Fibroblast of pulmonary artery (primary cell): Measurements from ENCODE around the gene KCTD6.

Experiments
- DNase-seq: peaks from one replicate; pipeline ENCODE4 v3.0.0-alpha.2; 2010; ENCODE audit warnings: low read depth
- H3K4me3 ChIP-seq: replicated peaks from 2 replicates; pipeline ENCODE4 v1.5.1; 2011; ENCODE audit warnings: low read depth, mild to moderate bottlenecking, control low read depth, low read length, moderate library complexity
- CTCF ChIP-seq: IDR thresholded peaks from 2 replicates; pipeline ENCODE4 v1.5.1; 2011; ENCODE audit warnings: mild to moderate bottlenecking, control low read depth, low read length, inconsistent platforms; ENCODE audit errors: missing control alignments

KCTD6 gene

GRCh38 chr3:58531956-58532355 lies 40.1 kb downstream of the KCTD6 start:
- no peak for DNase-seq
- H3K4me3 ChIP-seq = no peak overlapping the region
- TF ChIP-seq CTCF = no peak

GRCh38 chr3:58532794-58533220 lies 40.9 kb downstream of the KCTD6 start:
- TF ChIP-seq CTCF = peak; percentile 95
- peak; percentile 75 for DNase-seq
- H3K4me3 ChIP-seq = no peak overlapping the region

- no peak for DNase-seq
- H3K4me3 ChIP-seq = no peak overlapping the region
- TF ChIP-seq CTCF = no peak
Measured at GRCh38 chr3:58534592-58535494, 42.9 kb downstream of the KCTD6 start.

GRCh38 chr3:58535531-58536500 lies 43.9 kb downstream of the KCTD6 start:
- TF ChIP-seq CTCF = no peak
- no peak overlapping the region for H3K4me3 ChIP-seq
- DNase-seq = peak; percentile 31

- no peak for TF ChIP-seq CTCF
- H3K4me3 ChIP-seq = peak within 1 kb of the TSS; percentile 49
- DNase-seq = peak; percentile 84
Measured at GRCh38 chr3:58536501-58537411, 44.9 kb downstream of the KCTD6 start, which contains the start of gene ACOX2. Gene ACOX2 (minus strand): TSS chr3:58537190. CDS start chr3:58535106, 2,084 bp downstream.
